Fibroblast of lung (primary cell): ENCODE measurements around the gene PGLYRP3. TPM values are rescaled to one million over a fixed set of nuclear protein-coding genes. Genes with fewer than 3 reads are reported as not detected.

Experiments
- DNase-seq, 2 donors: peaks; one replicate each; pipeline versions ENCODE4 v3.0.0 to v3.0.0-alpha.2; 2010; ENCODE audit warnings: low read depth in 2 of 2
- H2AFZ ChIP-seq: 2 replicates; pipeline ENCODE4 v1.5.1; 2012; ENCODE audit warnings: low read length, control low read depth, inconsistent platforms
- H3K27ac ChIP-seq: 2 replicates; pipeline ENCODE4 v1.5.1; 2011; ENCODE audit warnings: low read length, control low read depth; ENCODE audit not compliant: insufficient read depth
- H3K27me3 ChIP-seq: 2 replicates; pipeline ENCODE4 v1.5.1; 2011; ENCODE audit warnings: mild to moderate bottlenecking, low read length; ENCODE audit not compliant: control insufficient read depth, insufficient read depth
- H3K36me3 ChIP-seq: 2 replicates; pipeline ENCODE4 v1.5.1; 2011; ENCODE audit warnings: low read length; ENCODE audit not compliant: control insufficient read depth, insufficient read depth
- H3K4me1 ChIP-seq: 2 replicates; pipeline ENCODE4 v1.5.1; 2011; ENCODE audit warnings: low read length; ENCODE audit not compliant: control insufficient read depth, insufficient read depth; ENCODE audit errors: extremely low read depth
- H3K4me2 ChIP-seq: 2 replicates; pipeline ENCODE4 v1.5.1; 2011; ENCODE audit warnings: low read length, control low read depth; ENCODE audit not compliant: insufficient read depth; ENCODE audit errors: extremely low read depth
- H3K4me3 ChIP-seq, 4 experiments: fragments of 200-600 bp in 1 of 4; sonication (generic) in 1 of 4; replicated peaks in 1 of 4; 2 replicates each; pipeline ENCODE4 v1.5.1; 2011 to 2016; ENCODE audit warnings: low read length in 4 of 4, low read depth in 3 of 4, mild to moderate bottlenecking in 3 of 4, control low read depth in 2 of 4, inconsistent platforms in 1 of 4, mixed read lengths in 1 of 4; ENCODE audit not compliant: insufficient read depth in 1 of 4; ENCODE audit errors: control extremely low read depth in 1 of 4
- H3K79me2 ChIP-seq: 2 replicates; pipeline ENCODE4 v1.5.1; 2012; ENCODE audit warnings: mild to moderate bottlenecking, low read length, inconsistent platforms; ENCODE audit not compliant: control insufficient read depth, insufficient read depth
- H3K9ac ChIP-seq: 2 replicates; pipeline ENCODE4 v1.5.1; 2011; ENCODE audit warnings: mild to moderate bottlenecking, low read length, control low read depth; ENCODE audit not compliant: insufficient read depth
- H3K9me3 ChIP-seq: 2 replicates; pipeline ENCODE4 v1.5.1; 2012; ENCODE audit warnings: low read depth, low read length; ENCODE audit not compliant: control insufficient read depth, insufficient read depth
- H4K20me1 ChIP-seq: 2 replicates; pipeline ENCODE4 v1.5.1; 2011; ENCODE audit warnings: low read length; ENCODE audit not compliant: control insufficient read depth, insufficient read depth; ENCODE audit errors: extremely low read depth
- CTCF ChIP-seq, 2 donors: IDR thresholded peaks in 1 of 2; conservative IDR thresholded peaks in 1 of 2; 1 replicate in 1 of 2; 2 replicates in 1 of 2; pipeline ENCODE4 v1.5.1; 2011 to 2012; ENCODE audit warnings: low read length in 2 of 2, control low read depth in 1 of 2, inconsistent platforms in 1 of 2, low read depth in 1 of 2, mild to moderate bottlenecking in 1 of 2
- EZH2 ChIP-seq: IDR thresholded peaks from 2 replicates; pipeline ENCODE4 v1.5.1; 2012; ENCODE audit warnings: low read length, control low read depth, mild to moderate bottlenecking; ENCODE audit errors: missing control alignments
- polyA plus RNA-seq, 2 donors: library from polyadenylated mRNA; depleted of rRNA in 1 of 2; stranded (reverse) in 1 of 2; unstranded in 1 of 2; fragments of >200 nt; gene quantifications; 2 replicates each; pipeline ENCODE4 v1.2.1, GENCODE V29; 2011 to 2012; ENCODE audit warnings: missing spikeins in 1 of 2
- total RNA-seq: library from RNA; depleted of rRNA; stranded (reverse); fragments of >200 nt; gene quantifications from 2 replicates; pipeline ENCODE4 v1.2.1, GENCODE V29; 2014

The PGLYRP3 gene
- total and polyA plus RNA-seq, 2 donors (not counting 1 experiment from before 2014, with no cell fraction given), result not detected

- Histone ChIP-seq H3K79me2 (no peaks in the 10 kb centered on the region), H3K9me3 (no peaks in the 10 kb centered on the region), H2AFZ (no peak overlapping the region), H3K36me3 (no peaks in the 10 kb centered on the region), H3K27me3 (no peaks in the 10 kb centered on the region), H3K9ac (no peak overlapping the region), H3K4me3 (no peak overlapping the region), H3K4me1 (no peaks in the 10 kb centered on the region), H3K4me2 (no peak overlapping the region), H3K27ac (no peak overlapping the region), H4K20me1 (no peaks in the 10 kb centered on the region)
- DNase-seq, result no peak
- TF ChIP-seq EZH2 (no peak), CTCF (conservative IDR thresholded peaks at IDR 0.05 in 1 of 2, IDR thresholded peaks at IDR 0.05 in 1 of 2; ENCODE audit: low read depth in 1 of 2, low read length in 2 of 2) (peak; percentile 12 to 16)
Observed at GRCh38 chr1:153288634-153289275, 24.0 kb downstream of the PGLYRP3 start.

GRCh38 chr1:153277852-153278251 is 34.9 kb downstream of the PGLYRP3 start:
- Histone ChIP-seq H3K79me2 (no peaks in the 10 kb centered on the region), H3K9me3 (no peaks in the 10 kb centered on the region), H3K36me3 (no peaks in the 10 kb centered on the region), H3K4me1 (no peaks in the 10 kb centered on the region), H3K27ac (no peak overlapping the region), H3K27me3 (no peaks in the 10 kb centered on the region), H3K9ac (no peak overlapping the region), H2AFZ (no peak overlapping the region), H4K20me1 (no peaks in the 10 kb centered on the region), H3K4me3 (no peak overlapping the region), H3K4me2 (no peak overlapping the region)
- no peak for DNase-seq
- no peak for TF ChIP-seq EZH2
- peak; percentile 15 to 27 for TF ChIP-seq CTCF (conservative IDR thresholded peaks at IDR 0.05 in 1 of 2, IDR thresholded peaks at IDR 0.05 in 1 of 2; ENCODE audit: low read depth in 1 of 2, low read length in 2 of 2)

GRCh38 chr1:153272186-153272585 is 40.6 kb downstream of the PGLYRP3 start:
- no peaks in the 10 kb centered on the region for H3K79me2 ChIP-seq
- H3K27me3 ChIP-seq, result no peaks in the 10 kb centered on the region
- no peak overlapping the region for H3K4me2 ChIP-seq
- H3K4me3 ChIP-seq, result no peak overlapping the region
- H4K20me1 ChIP-seq, result no peaks in the 10 kb centered on the region
- TF ChIP-seq EZH2 (no peak), CTCF (conservative IDR thresholded peaks at IDR 0.05 in 1 of 2, IDR thresholded peaks at IDR 0.05 in 1 of 2; ENCODE audit: low read depth in 1 of 2, low read length in 2 of 2) (no peak)
- H3K4me1 ChIP-seq, result no peaks in the 10 kb centered on the region
- H3K27ac ChIP-seq, result no peak overlapping the region
- H3K9ac ChIP-seq, result no peak overlapping the region
- H3K36me3 ChIP-seq, result no peaks in the 10 kb centered on the region
- H2AFZ ChIP-seq, result no peak overlapping the region
- H3K9me3 ChIP-seq, result no peaks in the 10 kb centered on the region
- DNase-seq, result no peak
